SK-N-SH (cell line): ENCODE data around the gene TRMO. TPM values are rescaled to one million over a fixed set of nuclear protein-coding genes. Genes with fewer than 3 reads are reported as not detected.

Experiments
- CTCF ChIA-PET: fragments of 300-600, 350-600 bp; formaldehyde crosslinking; extraction: SDS; loops from one replicate; lab custom pipeline; 2021; lab: Yijun Ruan, JAX
- POLR2A ChIA-PET: fragments of 350-600 bp; sonication (Branson Sonifier 250); formaldehyde crosslinking; extraction: SDS; loops from one replicate; lab custom pipeline; 2020; ENCODE audit warnings: antibody characterized with exemption, inconsistent platforms; lab: Yijun Ruan, JAX
- DNase-seq: peaks from one replicate; pipeline ENCODE4 v3.0.0; 2012
- H2AFZ ChIP-seq: fragments of 200-600 bp; sonication (generic); 2 replicates; pipeline ENCODE4 v1.8.1; 2016; ENCODE audit warnings: antibody characterized with exemption, mild to moderate bottlenecking, low read depth
- H3F3A ChIP-seq: fragments of 200-600 bp; sonication (generic); replicated peaks from 2 replicates; pipeline ENCODE3; 2016; ENCODE audit warnings: antibody characterized with exemption, mild to moderate bottlenecking; ENCODE audit not compliant: insufficient read depth
- H3K27ac ChIP-seq, 2 experiments: fragments of 200-500 bp in 1 of 2; fragments of 200-600 bp in 1 of 2; sonication (Bioruptor generic) in 1 of 2; sonication (generic), shearing (Covaris generic) in 1 of 2; 2 replicates each; pipeline versions ENCODE4 v1.5.1 to v1.6.1; 2014 to 2016; ENCODE audit warnings: low read depth in 2 of 2, inconsistent platforms in 1 of 2, low read length in 1 of 2, mild to moderate bottlenecking in 1 of 2, mixed read lengths in 1 of 2
- H3K27me3 ChIP-seq: fragments of 200-600 bp; sonication (generic), shearing (Covaris generic); 2 replicates; pipeline ENCODE4 v1.6.1; 2016; ENCODE audit warnings: mixed run types; ENCODE audit not compliant: insufficient read depth
- H3K36me3 ChIP-seq, 2 experiments: fragments of 200-500 bp in 1 of 2; fragments of 200-600 bp in 1 of 2; sonication (Bioruptor generic) in 1 of 2; sonication (generic) in 1 of 2; replicated peaks in 1 of 2; 2 replicates each; pipeline versions ENCODE3 to v1.5.1; 2014 to 2016; ENCODE audit warnings: low read length in 1 of 2, mild to moderate bottlenecking in 1 of 2; ENCODE audit not compliant: insufficient read depth in 2 of 2, control insufficient read depth in 1 of 2
- H3K4me1 ChIP-seq, 2 experiments: fragments of 200-500 bp in 1 of 2; fragments of 200-600 bp in 1 of 2; sonication (Bioruptor generic) in 1 of 2; sonication (generic), shearing (Covaris generic) in 1 of 2; 2 replicates each; pipeline versions ENCODE4 v1.5.1 to v1.6.1; 2014 to 2016; ENCODE audit warnings: low read depth in 1 of 2, low read length in 1 of 2, mixed run types in 1 of 2; ENCODE audit not compliant: insufficient read depth in 2 of 2, control insufficient read depth in 1 of 2
- H3K4me2 ChIP-seq: fragments of 200-600 bp; sonication (generic), shearing (Covaris generic); 2 replicates; pipeline ENCODE4 v1.6.1; 2017; ENCODE audit warnings: mixed run types
- H3K4me3 ChIP-seq, 2 experiments: fragments of 200-500 bp in 1 of 2; fragments of 200-600 bp in 1 of 2; sonication (Bioruptor generic) in 1 of 2; sonication (generic), shearing (Covaris generic) in 1 of 2; 2 replicates each; pipeline versions ENCODE4 v1.5.1 to v1.8.1; 2014 to 2016; ENCODE audit warnings: low read depth in 2 of 2, inconsistent platforms in 1 of 2, low read length in 1 of 2, mild to moderate bottlenecking in 1 of 2, mixed read lengths in 1 of 2, moderate library complexity in 1 of 2
- H3K79me2 ChIP-seq: fragments of 200-600 bp; sonication (generic); 2 replicates; pipeline ENCODE4 v1.8.1; 2017; ENCODE audit warnings: mild to moderate bottlenecking; ENCODE audit not compliant: insufficient read depth
- H3K9ac ChIP-seq: fragments of 200-600 bp; sonication (generic); 2 replicates; pipeline ENCODE4 v1.6.1; 2017; ENCODE audit warnings: mixed run types
- H3K9me2 ChIP-seq: fragments of 200-600 bp; sonication (generic); 2 replicates; pipeline ENCODE4 v1.6.1; 2017; ENCODE audit warnings: mixed run types
- H3K9me3 ChIP-seq: fragments of 200-600 bp; sonication (generic); 2 replicates; pipeline ENCODE4 v1.6.1; 2017; ENCODE audit warnings: mixed run types, mild to moderate bottlenecking, moderate library complexity
- H4K20me1 ChIP-seq: fragments of 200-600 bp; sonication (generic); 2 replicates; pipeline ENCODE4 v1.6.1; 2017; ENCODE audit warnings: mild to moderate bottlenecking, mixed run types; ENCODE audit not compliant: insufficient read depth
- ELF1 ChIP-seq: IDR thresholded peaks from 2 replicates; pipeline ENCODE4 v1.4.0; 2012
- EP300 ChIP-seq, 2 experiments: IDR thresholded peaks; 2 replicates each; pipeline versions ENCODE4 v1.4.0 to v1.6.1; 2012; ENCODE audit warnings: borderline replicate concordance in 1 of 2, low read depth in 1 of 2, low read length in 1 of 2
- FOXJ3 ChIP-seq: sonication (generic); formaldehyde crosslinking; IDR thresholded peaks from 2 replicates; pipeline ENCODE4 v1.5.1; 2020; ENCODE audit warnings: mild to moderate bottlenecking, missing genetic modification reagents
- GABPA ChIP-seq: IDR thresholded peaks from 2 replicates; pipeline ENCODE4 v1.4.0; 2012; ENCODE audit warnings: low read depth, mild to moderate bottlenecking
- MEF2A ChIP-seq: IDR thresholded peaks from 2 replicates; pipeline ENCODE4 v1.4.0; 2012; ENCODE audit warnings: low read depth, borderline replicate concordance
- MXI1 ChIP-seq: IDR thresholded peaks from 2 replicates; pipeline ENCODE4 v1.6.1; 2012; ENCODE audit warnings: mild to moderate bottlenecking, low read depth, low read length, improper control_type of control experiment
- NFIC ChIP-seq: IDR thresholded peaks from 2 replicates; pipeline ENCODE4 v1.4.0; 2012; ENCODE audit warnings: borderline replicate concordance
- PBX3 ChIP-seq: IDR thresholded peaks from 2 replicates; pipeline ENCODE4; 2012
- POLR2AphosphoS5 ChIP-seq: IDR thresholded peaks from 2 replicates; pipeline ENCODE4 v1.6.1; 2012; ENCODE audit warnings: low read depth, low read length
- RAD21 ChIP-seq: IDR thresholded peaks from 2 replicates; pipeline ENCODE4 v1.6.1; 2012; ENCODE audit warnings: mild to moderate bottlenecking, low read length
- REST ChIP-seq: IDR thresholded peaks from 2 replicates; pipeline ENCODE4 v1.6.1; 2012; ENCODE audit warnings: mild to moderate bottlenecking, low read depth, low read length, moderate library complexity
- TAF1 ChIP-seq: IDR thresholded peaks from 2 replicates; pipeline ENCODE4 v1.6.1; 2012; ENCODE audit warnings: low read depth, mild to moderate bottlenecking, low read length, moderate library complexity, borderline replicate concordance
- TEAD4 ChIP-seq: IDR thresholded peaks from 2 replicates; pipeline ENCODE4 v1.4.0; 2012; ENCODE audit warnings: mild to moderate bottlenecking, borderline replicate concordance; ENCODE audit not compliant: insufficient read depth
- USF1 ChIP-seq: IDR thresholded peaks from 2 replicates; pipeline ENCODE4 v1.4.0; 2012; ENCODE audit warnings: low read depth, borderline replicate concordance
- USF2 ChIP-seq: fragments of 150-350 bp; IDR thresholded peaks from 2 replicates; pipeline ENCODE4 v1.6.1; 2017; ENCODE audit warnings: antibody characterized with exemption, low read length, low read depth, borderline replicate concordance
- ZBTB33 ChIP-seq: IDR thresholded peaks from 2 replicates; pipeline ENCODE4 v1.4.0; 2012; ENCODE audit warnings: low read depth, borderline replicate concordance
- WGBS: methylation state at CpG from one replicate; pipeline ENCODE4 v1.1.6; 2017; ENCODE audit warnings: low lambda C conversion rate; 5-methylcytosine and 5-hydroxymethylcytosine counted together
- polyA plus RNA-seq, 3 experiments: library from polyadenylated mRNA; depleted of rRNA; stranded (reverse); fragments of >200 nt; gene quantifications; 2 replicates each; pipeline ENCODE4 v1.2.3, GENCODE V29; 2012

TRMO gene
- polyA plus RNA-seq, 1 of the 3 experiments (the other 2 are of a cell fraction) = 8.1 TPM

GRCh38 chr9:97891736-97892135 is 30.6 kb downstream of the TRMO start:
- H3K27ac ChIP-seq = no peak overlapping the region
- POLR2A ChIA-PET = no interaction called here
- no peak for TF ChIP-seq RAD21
- TF ChIP-seq TAF1 = no peak
- no peak for TF ChIP-seq POLR2AphosphoS5
- no peak for TF ChIP-seq USF1
- no peak for TF ChIP-seq TEAD4
- no peak for TF ChIP-seq PBX3
- no peak for TF ChIP-seq MXI1
- no peak for TF ChIP-seq ELF1
- no peak for TF ChIP-seq NFIC
- TF ChIP-seq FOXJ3 (CRISPR knock-in tag) = no peak
- no peak for TF ChIP-seq ZBTB33
- no peak for TF ChIP-seq MEF2A
- no peak for TF ChIP-seq REST
- TF ChIP-seq USF2 = no peak
- no peak for TF ChIP-seq GABPA
- no peak for TF ChIP-seq EP300 (IDR thresholded peaks at IDR 0.05; ENCODE audit: borderline replicate concordance in 1 of 2, low read depth in 1 of 2, low read length in 1 of 2)
- TF ChIP-seq, all 33 proteins: peak for 0
- Histone ChIP-seq H3K9me2 (no peaks in the 10 kb centered on the region), H2AFZ (no peak overlapping the region), H3K36me3 (no peaks in the 10 kb centered on the region), H3F3A (no peaks in the 10 kb centered on the region), H3K4me3 (no peak overlapping the region), H4K20me1 (no peaks in the 10 kb centered on the region), H3K9me3 (no peaks in the 10 kb centered on the region), H3K79me2 (no peaks in the 10 kb centered on the region), H3K27me3 (no peaks in the 10 kb centered on the region; the same call in 1 of the 2 replicates), H3K9ac (no peak overlapping the region), H3K4me2 (no peak overlapping the region), H3K4me1 (no peaks in the 10 kb centered on the region)
- no peak for DNase-seq
- CTCF ChIA-PET = interaction anchor here (6.7 kb wide), 1 partner anchor 10 kb away, joined by 53 read pairs; no protein-coding TSS in a partner anchor
- WGBS = 60% methylated on average over 5 of the region's 5 CpGs
